HG03571 (cell line): Measurements from ENCODE around the gene TCF19.

ENCODE experiments used
- ATAC-seq: cut with Tn5 transposase; IDR thresholded peaks from one replicate; pipeline ENCODE4 v1.9.1; 2021; ENCODE audit not compliant: unreplicated experiment

Gene TCF19, protein sequence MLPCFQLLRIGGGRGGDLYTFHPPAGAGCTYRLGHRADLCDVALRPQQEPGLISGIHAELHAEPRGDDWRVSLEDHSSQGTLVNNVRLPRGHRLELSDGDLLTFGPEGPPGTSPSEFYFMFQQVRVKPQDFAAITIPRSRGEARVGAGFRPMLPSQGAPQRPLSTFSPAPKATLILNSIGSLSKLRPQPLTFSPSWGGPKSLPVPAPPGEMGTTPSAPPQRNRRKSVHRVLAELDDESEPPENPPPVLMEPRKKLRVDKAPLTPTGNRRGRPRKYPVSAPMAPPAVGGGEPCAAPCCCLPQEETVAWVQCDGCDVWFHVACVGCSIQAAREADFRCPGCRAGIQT

DNA sequence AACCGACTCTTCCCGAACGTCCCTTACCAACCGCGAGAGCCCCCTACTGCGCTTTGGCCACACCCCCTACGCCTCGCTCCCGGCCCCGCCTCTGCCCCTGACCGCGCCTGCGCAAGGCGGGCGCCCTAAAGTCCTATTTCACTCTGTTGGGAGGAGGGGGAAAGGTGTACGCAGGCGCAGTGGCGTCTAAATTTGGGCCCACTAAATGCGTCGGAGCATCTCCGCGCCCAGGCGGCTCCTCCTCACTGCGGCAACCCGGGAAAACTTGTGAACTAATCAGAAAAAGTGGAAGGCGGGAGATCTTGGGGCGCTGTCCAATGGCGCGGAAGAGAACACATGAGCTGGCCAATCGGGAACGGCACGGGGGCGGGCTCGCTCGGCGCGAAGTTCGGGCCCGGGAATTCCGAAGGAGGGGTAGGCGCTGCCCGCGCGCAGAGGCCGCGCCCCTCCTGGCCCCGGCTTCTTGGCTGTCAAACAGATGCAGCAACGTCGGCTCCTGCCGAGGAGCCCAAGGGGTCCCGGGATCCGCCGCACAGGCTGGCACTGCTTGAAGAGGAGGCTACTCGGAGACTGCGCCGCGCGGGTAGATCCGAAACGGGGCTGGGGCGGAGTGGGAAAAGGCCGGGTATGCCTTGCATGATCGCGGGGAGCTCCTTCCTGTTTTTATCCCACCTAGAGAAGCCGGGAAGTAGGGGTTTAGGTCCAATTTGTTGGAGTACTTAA lies at the start of gene TCF19:
TCF19 (plus strand) TSS at position 450 of the 723 bp plus-strand sequence. CDS start 881 bp downstream, outside the sequence.
- peak; percentile 74 for ATAC-seq

DNA sequence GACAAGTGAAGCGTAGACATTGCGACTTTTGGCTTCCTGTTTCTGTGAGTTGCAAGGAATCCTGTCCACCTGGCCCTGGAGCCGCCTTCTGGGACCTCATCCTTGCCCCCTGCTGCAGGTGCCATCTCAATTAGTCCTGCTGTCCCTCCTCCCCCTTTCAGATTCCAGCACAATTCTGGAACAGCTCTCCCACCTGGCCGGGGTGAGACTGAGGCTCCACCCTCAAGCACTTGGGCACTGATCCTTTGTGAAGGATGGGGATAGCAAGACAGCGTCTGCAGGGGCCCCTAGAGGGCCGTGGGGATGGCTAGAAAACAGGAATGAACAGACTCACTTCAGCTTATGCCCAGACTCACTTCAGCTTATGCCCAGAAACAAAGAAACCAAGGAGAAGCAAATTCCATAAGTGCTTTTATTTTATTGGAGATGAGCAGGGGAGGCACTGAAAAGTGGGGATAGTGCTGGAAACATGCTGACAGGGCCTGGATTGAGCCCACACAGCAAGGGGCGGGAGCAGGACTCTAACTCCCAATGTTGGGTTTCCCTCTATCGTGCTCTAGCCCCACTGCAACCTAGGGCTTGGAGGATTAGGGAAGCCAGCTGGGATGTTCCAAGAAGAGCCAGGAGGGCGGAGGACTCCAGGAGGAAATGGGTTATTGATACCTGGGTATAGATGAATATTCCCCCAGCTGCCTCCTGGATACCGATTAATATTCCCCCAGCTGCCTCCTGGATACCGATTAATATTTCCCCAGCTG lies 47.4 kb upstream of the TCF19 start:
- ATAC-seq, result no peak

DNA sequence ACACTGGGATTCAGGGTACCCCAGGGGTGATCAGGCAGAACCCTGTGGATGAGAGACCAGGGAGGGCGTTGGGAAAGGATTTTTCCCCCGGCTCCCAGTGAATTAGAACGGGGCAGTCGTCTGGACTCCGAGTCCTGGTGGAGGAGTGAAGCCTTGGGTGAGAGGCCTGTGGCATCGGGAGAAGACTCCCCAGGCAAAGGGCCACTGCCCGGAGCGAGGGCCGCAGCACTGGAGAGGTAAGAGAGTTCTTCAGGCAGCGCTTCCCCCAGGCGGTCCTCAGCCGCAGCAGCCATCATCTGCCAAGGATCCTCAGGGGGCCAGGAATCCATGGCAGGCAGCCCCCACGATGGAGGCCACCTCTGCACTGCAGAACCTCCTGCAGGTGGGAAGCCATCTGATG lies 46.7 kb upstream of the TCF19 start:
- ATAC-seq, result no peak

DNA sequence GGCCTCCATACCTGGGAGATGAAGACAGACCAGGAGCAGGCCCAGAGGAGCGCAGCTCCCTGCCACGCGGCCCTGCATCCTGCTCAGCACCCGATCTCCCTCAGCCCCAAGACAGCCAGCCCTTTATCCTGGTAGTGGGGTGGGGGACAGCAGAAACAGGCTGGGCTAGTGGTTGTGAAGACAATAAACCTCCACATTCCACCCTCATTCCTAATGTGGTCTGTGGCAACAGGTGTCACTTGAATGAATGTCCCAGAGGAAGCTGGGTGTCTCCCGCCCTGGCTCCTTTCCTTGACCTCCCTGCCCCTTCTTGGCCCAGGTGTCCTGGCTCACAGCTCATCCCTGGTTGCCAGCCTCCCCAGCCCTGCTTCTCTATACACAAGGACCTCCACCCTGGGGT lies 45.9 kb upstream of the TCF19 start, which contains the start of gene C6orf15:
C6orf15 (minus strand) TSS at position 98 of the 400 bp plus-strand sequence; CDS start at position 78, 20 bp downstream.
- ATAC-seq, result no peak

DNA sequence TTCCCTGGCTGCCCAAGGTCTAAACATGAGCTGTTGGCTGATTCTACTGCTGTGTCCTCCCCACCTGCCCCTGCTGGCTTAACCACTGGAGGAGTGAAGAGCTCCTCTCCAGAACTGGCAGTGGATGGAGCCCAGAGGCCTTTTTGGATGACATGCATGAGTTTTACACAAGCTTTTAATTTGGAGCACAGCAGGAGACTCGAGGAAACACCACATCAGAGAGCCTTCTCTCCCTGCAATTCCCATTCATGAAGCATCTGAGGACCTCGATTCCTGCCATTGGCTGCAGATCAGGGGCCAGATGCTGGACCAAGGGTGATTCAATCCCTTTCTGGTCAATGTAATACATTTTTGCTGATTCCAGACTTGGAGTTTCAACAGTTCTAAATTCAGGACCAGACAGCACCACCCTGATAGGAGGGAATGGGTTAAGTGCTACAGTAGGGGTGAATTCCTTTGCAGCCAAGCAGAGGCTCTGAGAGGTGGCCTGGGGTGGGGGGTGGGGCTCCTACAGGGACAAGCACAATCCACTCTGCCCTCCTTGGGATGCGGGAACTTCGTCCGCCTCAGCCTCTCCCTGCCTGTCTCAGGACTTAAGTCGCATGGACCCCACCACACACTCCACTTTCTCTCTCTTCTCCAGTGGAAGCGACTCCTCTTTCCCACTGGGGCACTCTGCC lies 44.4 kb upstream of the TCF19 start:
- ATAC-seq, result no peak

DNA sequence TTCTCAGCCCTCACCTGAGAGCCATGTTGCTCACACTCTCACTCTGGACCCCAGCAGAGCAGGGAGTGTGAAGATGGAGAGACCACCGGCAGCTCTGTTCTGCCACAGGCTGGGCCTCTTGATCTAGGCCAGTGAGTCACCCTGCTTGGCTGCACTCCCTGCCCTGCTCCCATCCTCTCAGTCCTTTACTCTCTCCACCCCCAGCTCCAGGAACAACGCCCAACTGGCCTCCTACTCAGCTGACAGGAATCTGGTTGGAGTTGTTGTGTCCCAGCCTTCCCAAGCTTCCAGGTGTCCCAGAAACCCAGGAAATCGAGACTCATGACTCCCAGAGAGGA lies 43.9 kb upstream of the TCF19 start, which contains the start of gene PSORS1C1:
PSORS1C1 (plus strand) TSS at position 260 of the 338 bp plus-strand sequence. CDS start 14,833 bp downstream, outside the sequence.
- no peak for ATAC-seq

DNA sequence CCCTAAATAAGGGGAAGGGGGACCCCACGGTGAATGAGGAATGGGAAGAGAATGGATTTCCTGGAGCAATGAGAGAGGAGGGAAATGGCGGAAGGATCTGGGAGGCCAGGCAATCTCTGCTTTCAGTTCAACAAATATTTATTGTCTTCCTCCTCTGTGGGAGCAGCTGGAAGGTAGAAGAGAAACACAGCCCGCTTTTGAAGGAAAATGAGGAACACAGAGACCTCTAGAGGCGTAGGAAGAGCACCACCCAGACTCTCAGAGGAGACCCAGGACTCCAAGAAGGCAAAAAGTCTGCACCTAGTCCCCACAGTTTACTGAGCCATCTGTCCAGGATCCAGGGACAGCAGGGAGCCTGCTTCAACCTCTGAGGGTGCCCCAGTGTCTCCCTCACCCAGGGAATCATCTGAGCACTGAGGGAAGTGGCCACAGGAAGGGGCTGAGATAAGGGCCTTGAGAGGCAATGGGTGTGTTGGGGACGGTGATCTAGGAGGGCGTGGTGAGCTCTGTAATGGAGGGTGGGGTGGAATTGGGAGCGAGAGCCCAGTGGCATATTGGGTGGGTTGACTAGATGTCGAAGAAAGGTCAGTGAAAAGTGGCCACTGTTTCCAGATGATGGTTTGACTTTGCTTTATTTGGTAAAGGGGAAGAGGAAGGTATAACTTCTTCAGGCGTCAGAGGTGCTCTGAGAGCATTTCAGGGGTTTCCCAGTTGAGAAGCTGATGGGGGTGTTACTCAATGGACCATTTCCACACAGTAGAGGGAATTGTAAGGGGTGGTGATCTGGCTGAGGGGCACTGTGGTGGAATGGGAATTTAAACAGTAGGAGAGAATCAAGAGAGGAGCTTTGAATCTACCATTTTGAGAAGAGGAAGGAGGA lies 43.2 kb upstream of the TCF19 start:
- no peak for ATAC-seq

GRCh38 chr6:31115941-31116560 lies 42.3 kb upstream of the TCF19 start:
- no peak for ATAC-seq

GRCh38 chr6:31116661-31117385 lies 41.6 kb upstream of the TCF19 start:
- ATAC-seq, result no peak

GRCh38 chr6:31118178-31118577 lies 40.2 kb upstream of the TCF19 start:
- no peak for ATAC-seq

- no peak for ATAC-seq
These were observed 38.1 kb upstream of the TCF19 start, which contains the start of gene CDSN for GRCh38 chr6:31120151-31120915. Gene CDSN, minus strand, starts transcription at chr6:31120446. Its CDS starts 27 bp downstream, at chr6:31120419.

DNA sequence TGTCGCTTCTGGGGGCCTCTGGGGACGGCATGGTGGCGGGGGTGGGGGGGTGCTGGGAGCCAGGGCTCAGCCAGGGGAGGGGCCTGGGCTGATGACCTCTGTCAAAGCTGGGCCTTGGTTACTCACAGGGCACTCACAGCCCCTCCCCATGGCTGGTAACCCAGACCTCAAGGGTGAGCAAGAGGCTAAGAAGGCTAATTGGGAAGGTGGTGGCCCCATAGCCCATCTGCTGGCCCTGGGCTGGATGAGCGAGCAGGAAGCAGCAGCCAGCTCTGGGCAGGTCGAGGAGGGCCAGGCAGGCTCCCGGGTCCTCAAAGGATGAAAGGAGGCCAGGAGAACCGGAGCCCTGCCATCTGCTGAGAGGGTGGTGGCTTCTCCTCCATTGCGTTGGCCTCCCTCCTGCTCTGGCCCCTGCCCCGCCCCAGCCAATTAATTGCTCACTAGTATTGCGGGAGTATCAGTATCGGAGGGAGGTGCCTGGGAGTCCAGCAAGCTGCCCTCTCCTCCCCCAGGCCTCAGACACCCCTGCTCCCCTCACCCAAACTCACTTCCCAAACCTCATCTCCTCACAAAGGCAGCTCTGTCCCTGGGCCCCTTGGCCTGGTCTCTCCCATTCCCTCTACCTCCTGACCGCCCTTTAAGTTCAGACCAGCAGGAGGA lies 37.1 kb upstream of the TCF19 start:
- ATAC-seq, result no peak

GRCh38 chr6:31122791-31123706 lies 35.3 kb upstream of the TCF19 start:
- ATAC-seq, result no peak

- ATAC-seq, result no peak
These were observed 33.2 kb upstream of the TCF19 start for GRCh38 chr6:31125162-31125561.

GRCh38 chr6:31125586-31126363 lies 32.6 kb upstream of the TCF19 start:
- ATAC-seq, result no peak
